Ureter (tissue), 1 donor: ENCODE results near the gene LKAAEAR1. TPM values are rescaled to one million over a fixed set of nuclear protein-coding genes. Genes with fewer than 3 reads are reported as not detected.

Experiments
- DNase-seq: peaks from one replicate; pipeline ENCODE4 v3.0.0-alpha.2; 2020; ENCODE audit warnings: low spot score
- total RNA-seq: library from RNA; stranded (reverse); gene quantifications from one replicate; pipeline ENCODE4 v1.2.4, GENCODE V29; 2023
- donor health status: DM: yes; HTN: yes; CAD: no.

Gene LKAAEAR1
- total RNA-seq, 1 donor from 2014 or later = not detected

DNA sequence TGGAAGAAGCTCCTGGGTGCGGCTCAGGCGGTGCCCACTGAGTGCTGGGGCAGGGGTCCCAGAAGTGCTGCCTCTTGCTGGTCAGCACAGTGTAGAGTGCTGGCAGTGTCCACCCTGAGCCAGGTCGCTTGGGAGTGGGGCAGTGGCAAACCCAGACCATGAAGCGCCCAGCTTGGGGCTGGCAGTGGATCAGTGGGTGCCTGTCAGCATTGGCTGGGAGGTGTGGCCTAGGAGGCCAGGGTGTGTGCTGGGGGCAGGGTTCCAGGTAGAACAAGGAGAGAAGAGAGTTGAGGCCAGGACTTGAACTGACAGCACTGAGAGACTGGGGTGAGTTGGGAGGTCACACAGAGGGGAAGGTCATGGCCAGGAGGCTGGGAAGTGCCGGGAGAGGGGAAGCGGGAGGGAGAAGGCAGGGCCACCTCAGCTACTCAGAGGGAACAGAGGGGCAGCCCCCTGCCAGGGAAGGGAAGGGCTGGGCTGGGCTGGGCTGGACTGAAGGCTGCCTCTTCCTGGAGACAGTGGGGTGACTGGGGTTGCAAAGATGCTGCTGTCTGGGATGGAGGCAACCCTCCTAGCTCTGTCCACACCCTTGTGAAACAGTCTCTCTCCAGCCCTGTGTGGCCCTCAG, 17.1 kb downstream of the LKAAEAR1 start:
- DNase-seq = no peak

DNA sequence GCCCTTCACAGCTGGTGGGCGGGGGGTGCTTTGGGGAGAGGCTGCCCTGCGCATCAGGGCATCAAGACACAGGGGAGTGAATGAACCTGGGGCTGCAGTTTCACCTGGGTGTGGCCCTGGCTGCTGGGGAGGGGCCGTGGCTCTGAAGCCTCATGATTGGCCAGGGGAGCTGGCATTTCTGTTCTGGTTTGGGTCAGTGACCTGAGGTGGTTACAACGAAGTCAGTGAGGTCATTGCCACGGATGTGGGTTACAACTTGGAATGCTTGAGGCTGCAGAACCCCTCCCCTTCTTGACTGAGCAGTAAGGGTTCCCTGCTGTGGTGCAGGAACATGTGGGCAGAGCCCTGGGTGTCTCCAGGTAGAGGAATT, 18.2 kb downstream of the LKAAEAR1 start:
- no peak for DNase-seq

DNA sequence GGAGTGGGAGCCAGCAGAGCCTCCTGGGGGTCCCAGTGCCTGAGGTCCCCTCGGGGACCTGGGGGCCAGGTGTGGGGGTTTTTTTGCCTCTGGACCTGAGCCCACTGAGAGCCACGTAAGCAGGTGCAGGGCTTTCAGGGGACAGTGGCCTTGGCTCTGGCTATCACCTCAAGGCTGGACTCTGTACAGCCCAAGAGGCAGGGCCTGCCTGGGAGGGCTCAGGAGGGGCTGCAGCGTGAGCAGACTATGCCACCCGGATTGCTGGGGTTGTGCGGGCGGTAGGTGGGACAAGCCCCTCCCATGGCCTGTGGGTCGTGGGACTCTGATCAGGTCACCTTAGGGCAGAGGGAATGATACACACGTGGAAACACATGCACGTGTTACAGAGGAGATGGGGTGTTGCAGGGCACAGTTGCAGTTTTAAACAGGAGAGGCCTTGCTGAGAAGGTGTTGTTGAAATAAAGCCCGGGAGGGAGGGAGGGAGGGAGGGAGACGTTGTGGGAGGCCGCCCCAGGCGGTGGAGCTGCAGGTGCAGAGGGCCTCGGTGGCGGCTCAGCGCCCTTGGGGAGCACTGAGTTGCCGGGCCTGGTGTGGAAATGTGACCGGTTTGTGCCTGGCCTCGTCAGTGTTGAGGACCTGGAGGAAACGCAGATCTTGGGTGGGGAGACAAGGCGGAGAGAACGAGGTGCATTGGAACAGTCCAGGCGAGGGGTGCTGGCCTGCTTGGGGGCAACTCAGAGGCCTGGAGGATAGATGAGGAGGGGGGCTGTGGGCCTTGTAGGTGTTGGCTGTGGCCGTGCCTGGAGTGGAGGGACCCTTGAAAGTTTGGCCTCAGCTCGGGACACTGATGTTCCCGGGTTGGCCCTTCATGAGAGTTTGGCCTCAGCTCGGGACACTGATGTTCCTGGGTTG, 18.9 kb downstream of the LKAAEAR1 start:
- DNase-seq = no peak

DNA sequence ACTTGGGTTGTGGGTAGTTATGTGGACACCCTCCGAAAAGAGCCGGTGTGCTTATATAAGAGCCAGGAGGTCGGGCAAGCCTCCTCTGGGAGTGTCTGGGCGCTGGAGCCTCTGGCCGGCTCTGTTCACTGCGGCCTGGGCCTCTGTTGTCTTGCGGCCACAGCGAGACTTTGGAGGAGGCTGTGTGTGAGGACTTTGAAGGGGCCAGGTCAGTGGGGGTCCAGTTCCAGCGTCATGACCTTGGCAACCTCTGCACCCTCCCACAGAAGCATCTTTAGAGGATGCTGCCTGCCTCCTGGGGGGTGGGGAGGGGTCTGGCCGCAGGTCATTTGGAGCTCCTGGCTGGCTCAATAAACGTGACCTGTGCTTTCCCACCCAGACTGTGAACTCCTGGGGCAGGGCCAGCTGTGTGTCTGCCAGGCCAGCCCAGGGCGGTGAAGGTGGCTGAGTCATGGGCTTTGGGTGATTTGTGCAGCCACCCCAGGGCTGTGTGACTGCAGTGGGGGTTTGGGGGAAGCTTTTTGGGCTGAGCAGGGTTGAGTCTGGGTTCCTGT, 20.0 kb downstream of the LKAAEAR1 start:
- no peak for DNase-seq

DNA sequence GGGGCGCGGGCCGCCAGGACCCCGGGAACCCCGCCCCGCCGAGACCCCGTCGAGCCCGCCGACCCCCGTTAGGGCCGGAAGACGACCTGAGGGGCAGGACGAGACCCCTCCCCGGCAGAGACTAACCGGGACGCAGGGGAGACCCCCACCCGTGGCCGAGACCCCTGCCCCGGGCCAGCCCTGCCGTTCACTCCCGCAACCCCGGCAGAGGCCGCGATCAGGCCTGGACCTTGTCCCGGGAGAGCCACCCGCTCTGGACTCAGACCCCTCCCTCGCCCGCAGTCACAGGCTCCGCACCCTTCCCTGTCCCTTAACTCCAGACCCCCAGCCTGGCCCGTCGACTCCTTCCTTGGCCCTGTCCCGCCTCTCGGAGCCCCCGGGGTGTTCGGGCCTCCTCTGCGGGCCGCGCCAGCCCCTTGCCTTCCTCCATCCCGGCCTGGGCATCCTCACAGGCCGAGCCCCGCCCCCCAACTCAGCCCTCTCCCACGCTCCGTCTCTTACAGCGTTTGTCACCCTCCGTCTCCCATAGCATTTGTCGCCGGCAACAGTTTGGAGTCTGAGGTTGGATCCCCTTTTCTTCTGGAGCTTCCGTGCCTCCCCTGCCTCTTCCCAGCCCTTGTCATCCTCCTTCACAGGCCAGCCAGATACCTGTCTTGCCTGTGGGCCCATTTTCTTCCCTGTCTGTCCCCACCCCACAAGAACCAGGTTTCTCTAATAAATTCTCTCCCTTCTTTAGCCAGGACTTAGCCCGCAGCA, 20.6 kb downstream of the LKAAEAR1 start:
- no peak for DNase-seq

DNA sequence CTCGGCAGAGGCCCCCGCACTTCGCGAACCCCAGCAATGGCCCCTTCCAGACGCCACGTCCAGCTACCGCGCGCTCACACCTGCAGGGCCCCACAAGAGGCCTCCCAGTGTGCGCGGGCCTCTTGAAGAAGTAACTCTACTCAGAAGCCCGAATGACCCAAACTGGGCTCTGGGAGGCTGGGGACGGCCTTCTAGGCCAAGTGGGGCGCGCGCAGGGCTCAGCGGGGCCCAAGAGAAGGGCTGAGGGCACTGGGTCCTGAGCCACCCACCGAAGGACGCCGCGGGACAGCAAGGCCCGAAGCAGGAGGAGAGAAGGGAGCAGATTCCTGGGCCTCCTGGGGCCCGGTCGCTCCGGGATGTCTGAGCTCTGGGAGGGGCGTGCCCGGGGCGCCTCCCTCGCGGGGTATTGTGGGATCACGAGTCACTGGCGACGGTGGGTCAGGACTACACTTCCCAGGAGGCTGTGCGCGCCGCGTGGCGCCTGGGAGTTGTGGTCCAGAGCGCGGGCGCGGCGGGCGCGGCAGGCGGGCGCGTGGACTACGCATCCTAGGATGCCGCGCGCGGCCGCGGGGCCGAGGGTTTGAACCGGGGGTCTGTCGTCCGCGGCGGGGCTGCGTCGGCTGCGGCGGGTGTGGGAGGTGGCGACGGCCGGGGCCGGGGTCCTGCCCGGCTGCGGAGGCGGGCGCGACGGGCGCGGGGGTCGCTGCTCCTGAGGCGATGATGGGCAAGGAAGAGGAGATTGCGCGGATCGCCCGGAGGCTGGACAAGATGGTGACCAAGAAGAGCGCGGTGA, 21.4 kb downstream of the LKAAEAR1 start, which contains the start of gene TCEA2:
TSS of gene TCEA2 (plus strand) at position 603 of the 793 bp plus-strand sequence. CDS start at position 718, 115 bp downstream.
- DNase-seq = peak; percentile 98

DNA sequence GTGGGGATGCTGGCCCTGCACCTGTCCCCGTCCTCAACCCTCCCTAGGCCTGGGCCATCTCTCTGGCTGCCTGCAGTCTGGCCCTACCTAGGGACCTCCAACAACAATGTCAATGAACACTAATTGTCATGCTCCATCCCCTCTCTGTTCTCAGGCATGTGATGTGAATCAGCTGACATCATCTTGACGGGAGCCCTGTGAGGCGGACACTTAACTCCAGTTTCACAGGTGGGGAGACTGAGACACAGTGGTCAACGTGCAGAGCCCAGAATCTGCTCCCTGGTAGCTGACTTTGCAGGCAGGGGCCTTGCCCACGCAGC, 22.0 kb downstream of the LKAAEAR1 start:
- DNase-seq = no peak

DNA sequence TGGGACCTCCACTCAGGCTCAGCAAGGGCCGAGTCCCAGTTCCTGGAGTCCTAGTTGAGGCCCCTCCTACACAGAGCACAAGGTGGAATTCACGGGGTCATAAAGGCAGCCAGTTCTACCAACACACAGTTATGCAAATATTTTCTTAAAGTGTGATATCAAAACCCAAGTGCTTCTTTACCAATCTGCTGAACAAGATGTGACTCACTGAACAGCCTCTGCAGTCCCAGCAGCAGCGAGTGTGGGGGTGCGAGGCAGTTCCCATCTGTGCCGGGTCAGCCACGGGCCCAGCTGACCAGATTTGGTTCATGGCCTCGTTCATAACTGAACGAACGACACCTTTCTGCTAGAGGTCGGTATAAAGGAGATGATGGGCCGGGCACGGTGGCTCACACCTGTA, 25.7 kb downstream of the LKAAEAR1 start:
- DNase-seq = no peak

DNA sequence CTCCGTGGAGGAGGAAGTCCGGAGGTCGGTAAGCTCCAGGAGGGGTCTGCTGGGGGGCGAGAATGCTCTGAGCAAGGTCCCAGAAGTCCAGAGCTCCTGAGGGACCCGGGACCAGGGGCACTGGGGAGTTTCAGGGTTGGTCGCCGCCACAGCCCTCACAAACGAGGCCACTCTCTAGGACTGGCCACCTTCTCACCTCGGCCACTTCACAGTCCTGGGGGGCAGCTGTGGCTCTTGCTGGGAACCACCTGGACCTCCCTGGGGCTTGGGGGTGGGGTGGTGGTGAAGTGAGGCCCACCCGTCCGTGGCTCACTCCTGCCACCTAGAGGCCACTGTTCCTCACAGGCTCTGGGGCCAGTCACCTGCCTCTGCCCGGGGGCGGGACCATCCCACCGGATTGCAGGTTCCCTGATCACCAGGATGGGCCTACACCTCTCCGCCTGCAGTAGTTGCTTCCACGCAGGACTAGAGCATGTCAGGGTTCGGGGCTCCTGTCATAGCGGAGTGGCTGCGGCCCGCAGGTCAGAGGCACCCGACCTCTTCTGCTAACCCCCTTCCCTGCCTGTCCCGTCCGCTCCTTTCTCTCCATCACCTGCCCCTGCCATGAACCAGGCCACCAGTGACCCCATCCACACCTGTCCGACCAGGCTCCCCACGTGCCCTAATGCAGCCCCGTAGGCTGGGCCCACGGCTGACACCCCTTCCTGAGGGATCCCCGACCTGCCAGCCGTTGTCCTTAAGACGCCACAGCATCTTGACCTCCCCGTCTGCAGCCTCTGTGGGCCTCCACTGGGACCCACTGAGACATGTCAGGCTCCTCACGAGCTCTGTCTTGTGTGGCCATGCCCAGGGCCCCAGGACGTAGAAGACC, 26.3 kb downstream of the LKAAEAR1 start:
- peak; percentile 74 for DNase-seq

DNA sequence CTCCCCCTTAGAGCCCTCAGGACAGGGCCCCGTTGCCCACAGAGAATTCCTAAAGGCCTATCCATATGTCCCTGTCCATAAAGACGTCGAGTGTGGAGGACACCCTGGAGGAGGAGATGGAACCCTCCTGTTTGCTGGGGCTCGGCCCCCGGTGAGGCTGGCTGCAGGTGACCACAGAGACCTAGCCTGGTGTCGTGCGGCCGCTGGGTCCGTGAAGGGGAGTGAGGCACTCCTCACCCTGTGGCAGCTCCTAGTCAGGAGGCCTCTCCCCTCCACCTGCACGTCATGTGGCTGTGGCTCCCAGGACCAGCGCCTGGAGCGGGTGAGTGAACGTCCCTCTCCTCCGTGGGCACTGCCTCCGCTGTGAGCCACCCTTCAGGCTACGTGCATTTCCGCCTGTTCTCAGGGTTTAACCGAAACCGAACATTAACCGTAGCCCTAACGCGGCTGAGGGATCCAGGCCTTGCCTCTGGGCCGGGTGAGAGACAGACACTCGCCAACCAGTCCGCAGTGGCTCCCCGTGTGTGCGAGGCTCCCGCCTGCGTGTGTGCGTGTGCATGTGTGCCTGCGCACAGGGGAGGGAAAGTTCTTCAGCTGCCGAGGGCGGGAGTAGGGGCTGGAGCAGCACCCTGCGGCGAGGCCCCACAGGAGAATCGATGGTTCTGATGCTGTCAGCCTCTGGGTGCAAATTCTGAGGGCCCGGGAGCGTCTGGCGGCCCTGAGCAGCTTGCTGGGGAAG, 27.1 kb downstream of the LKAAEAR1 start:
- DNase-seq = no peak

DNA sequence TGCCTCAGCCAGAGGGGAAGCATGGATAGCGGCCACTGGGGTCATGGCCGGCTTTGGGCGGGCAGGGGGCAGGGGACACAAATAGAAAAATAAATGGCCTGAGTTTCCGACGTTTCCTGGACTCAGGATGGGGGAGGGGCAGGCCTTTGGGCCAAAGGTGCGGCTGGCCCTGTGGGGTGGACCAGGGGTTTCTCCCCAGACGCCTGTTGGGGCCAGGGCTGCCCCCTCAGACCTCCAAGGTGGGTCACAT, 27.6 kb downstream of the LKAAEAR1 start:
- no peak for DNase-seq

DNA sequence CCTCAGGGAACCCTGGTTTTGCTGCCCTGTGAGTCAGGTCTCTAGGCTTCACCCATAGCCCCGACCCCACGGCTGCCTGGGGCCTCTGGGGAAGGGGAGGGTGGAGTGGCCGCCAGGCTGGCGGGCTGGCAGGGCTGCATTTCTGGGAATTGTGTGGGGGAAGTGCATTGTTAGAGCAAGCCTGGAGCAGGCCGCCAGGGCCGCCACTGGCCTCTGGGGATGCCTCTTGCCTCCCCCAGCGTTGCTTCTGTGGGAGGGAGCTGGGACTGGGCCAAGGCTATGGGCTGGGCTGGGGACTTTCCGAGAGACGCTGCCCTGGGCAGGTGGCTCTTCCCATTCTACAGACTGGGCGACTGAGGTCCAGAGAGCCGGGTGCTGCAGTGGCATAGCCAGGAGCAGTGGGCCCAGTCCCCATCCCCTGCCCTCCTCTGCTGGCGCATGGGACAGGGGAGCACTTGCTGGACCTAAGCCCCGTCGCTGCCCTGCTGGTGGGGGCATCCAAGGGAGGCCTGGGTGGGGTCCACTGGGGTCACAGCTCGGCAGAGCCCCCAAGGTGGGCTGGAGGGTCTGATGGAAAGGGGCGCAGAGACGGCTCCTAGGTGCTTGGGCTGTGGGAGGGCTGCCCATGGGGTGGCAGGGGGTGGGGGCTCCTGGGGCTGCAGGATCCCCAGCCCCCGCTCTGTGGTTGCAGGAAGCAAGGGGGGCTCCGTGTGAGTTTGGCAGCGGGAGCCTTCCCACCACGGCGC, 28.1 kb downstream of the LKAAEAR1 start:
- no peak for DNase-seq

DNA sequence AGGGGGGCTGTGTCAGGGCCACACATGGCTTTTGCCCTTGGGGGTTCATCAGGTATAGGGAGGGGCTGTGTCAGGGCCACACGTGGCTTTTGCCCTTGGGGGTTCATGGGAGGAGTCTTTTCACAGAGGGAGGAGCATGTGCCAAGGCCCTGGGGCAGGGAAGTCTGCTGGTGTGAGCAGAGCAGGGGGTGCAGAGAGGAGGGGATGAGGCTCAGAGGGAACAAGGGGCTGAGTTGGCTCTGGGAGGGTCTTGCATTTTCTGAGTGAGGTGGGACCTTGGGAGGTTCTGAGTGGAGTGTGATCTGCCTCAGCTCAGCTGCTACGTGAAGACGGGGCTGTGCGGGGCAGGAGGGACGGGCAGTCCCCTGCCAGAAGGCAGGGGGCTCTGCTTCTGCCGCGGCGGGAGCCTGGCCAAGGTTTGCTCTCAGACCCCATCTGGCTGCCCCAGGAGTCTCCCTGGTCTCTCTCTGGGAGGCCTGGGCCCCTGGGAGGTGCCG, 28.8 kb downstream of the LKAAEAR1 start:
- DNase-seq = no peak

DNA sequence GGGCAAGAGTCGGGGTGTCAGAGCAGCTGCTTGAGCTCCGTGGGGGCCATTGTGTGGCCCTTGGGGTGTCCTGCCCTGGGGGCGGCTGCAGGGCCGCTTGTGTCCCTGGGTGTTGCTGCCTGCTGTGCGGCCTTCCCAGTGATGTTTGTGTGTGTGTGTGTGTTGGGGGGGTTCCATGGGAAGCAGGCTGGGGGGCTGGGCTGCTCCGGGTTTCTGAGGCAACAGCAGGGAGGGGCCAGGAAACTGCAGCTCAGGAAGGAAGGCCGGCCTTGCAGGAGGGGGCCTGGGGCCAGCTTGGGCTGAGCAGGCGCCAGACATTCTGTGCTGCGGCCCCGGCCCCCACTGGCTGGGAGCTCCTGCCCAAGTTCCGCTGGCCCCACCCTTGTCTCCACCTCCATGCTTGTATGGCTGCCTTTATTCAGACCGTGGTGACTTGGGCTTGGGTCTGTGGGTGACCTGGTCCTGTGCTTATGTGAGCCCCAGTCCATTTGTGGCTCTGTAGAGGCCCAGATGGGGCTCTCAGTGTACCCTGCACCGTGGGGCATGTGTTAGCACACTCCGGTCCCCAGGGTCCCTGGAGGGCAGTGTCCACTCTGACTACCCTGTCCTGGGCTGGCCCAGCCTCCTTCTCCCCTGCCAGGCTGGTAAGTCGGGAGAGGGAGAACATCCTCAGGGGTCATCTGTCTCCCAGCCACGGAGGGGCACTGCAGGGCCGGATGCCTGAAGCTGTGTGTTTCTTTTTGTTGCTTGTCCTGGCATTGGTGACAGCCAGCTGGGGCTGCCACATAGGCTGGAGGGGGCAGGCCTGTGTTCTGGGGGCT, 30.1 kb downstream of the LKAAEAR1 start:
- DNase-seq = no peak

DNA sequence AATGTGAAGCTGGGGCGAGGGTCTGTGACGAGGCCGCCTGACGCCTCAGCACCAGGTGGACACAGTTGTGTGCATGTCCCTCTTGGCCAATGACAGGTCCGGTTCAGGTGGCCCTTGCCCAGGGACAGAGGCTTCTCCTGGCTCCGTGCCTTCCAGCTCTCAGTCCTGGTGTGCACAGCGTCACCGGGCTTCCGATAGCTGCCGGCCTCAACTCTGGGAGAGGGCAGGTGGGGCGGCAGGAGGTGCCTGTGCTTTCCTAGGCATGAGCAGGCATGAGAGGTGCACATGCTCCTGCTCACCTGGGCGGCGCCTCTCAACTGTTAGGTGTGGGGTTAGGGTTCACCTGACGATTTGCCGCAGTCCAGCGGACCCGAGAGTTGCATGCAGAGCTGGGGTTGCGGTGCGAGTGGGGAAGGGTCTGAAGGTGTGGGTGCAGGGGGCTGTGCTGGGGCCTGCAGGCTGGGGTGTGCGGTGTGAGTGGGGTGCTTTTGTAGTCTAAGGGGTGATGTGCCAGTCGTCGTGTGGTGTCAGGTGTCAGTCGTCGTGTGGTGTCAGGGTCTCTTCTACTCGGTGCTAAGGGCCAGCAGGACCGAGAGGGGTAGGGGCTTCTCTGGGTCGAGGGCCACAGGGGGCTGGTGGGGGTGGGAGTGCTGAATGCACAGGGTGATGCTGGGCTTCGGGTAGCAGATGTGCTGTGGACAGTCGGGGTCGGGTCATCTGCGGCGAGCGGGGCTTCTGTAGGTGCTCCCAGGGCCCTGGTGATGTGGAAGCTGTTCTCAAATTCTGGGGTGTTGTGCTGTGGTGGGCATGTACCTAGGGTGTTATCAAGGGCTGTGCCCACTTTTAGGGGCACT, 31.0 kb downstream of the LKAAEAR1 start:
- DNase-seq = no peak

DNA sequence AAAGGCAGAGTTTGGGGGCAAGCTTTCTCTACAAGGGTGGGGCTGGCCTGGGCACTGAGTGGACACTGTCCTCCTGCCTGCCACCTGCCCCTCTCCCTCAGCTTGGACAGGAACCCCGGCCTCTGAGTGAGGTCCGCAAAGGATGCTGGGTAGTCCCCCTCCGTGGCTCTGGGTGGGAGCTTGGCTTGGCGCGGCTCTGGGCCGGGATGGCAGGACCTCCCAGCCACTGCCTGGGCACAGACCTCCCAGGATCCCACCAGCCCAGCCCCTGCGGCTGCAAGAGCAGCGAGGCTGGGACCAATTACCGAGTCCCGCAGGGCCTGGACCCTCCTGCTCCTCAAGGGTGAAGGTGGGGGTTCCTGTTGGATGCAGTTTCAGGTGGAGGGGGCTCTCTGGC, 31.9 kb downstream of the LKAAEAR1 start:
- no peak for DNase-seq
